DND-41 (cell line): ENCODE data around the gene FBXO46.
A peak's percentile ranks its signal among the peaks of the same experiment; 100 is the strongest.

ENCODE experiments used
- ATAC-seq: fragments of 200-7000 bp; cut with Tn5 transposase; 3 replicates; pipeline ENCODE4 v1.9.1; 2021; ENCODE audit warnings: low read depth; ENCODE audit not compliant: insufficient read depth
- DNase-seq: peaks from one replicate; pipeline ENCODE4 v3.0.0-alpha.2; 2020
- H2AFZ ChIP-seq: 2 replicates; pipeline ENCODE4 v1.6.0; 2012; ENCODE audit warnings: low read depth, low read length
- H3K27ac ChIP-seq: 2 replicates; pipeline ENCODE4 v1.5.1; 2012; ENCODE audit warnings: low read length, inconsistent platforms
- H3K27me3 ChIP-seq: fragments of 200-600 bp; sonication (generic); 2 replicates; pipeline ENCODE4 v1.6.0; 2012; ENCODE audit warnings: low read length, mild to moderate bottlenecking, inconsistent platforms; ENCODE audit not compliant: insufficient read depth, poor library complexity
- H3K36me3 ChIP-seq: 2 replicates; pipeline ENCODE4 v1.5.1; 2012; ENCODE audit warnings: low read length, inconsistent platforms; ENCODE audit not compliant: insufficient read depth
- H3K4me1 ChIP-seq: 2 replicates; pipeline ENCODE4 v1.5.1; 2012; ENCODE audit warnings: mild to moderate bottlenecking, low read length; ENCODE audit not compliant: insufficient read depth
- H3K4me2 ChIP-seq: 2 replicates; pipeline ENCODE4 v1.6.0; 2012; ENCODE audit warnings: mild to moderate bottlenecking, moderate library complexity, low read length, inconsistent platforms; ENCODE audit not compliant: insufficient read depth
- H3K4me3 ChIP-seq, 2 experiments: fragments of 200-600 bp in 1 of 2; shearing (Covaris generic) in 1 of 2; 2 replicates each; pipeline ENCODE4 v1.5.1; 2012 to 2016; ENCODE audit warnings: inconsistent platforms in 2 of 2, low read length in 2 of 2, mild to moderate bottlenecking in 2 of 2, low read depth in 1 of 2, moderate library complexity in 1 of 2
- H3K79me2 ChIP-seq: 2 replicates; pipeline ENCODE4 v1.6.0; 2012; ENCODE audit warnings: low read length, inconsistent platforms; ENCODE audit not compliant: insufficient read depth
- H3K9ac ChIP-seq: 2 replicates; pipeline ENCODE4 v1.6.0; 2012; ENCODE audit warnings: low read depth, mild to moderate bottlenecking, inconsistent platforms, low read length, moderate library complexity
- H3K9me3 ChIP-seq: 2 replicates; pipeline ENCODE4 v1.5.1; 2012; ENCODE audit warnings: low read length, moderate library complexity, mild to moderate bottlenecking, inconsistent platforms; ENCODE audit not compliant: insufficient read depth, severe bottlenecking
- H4K20me1 ChIP-seq: 2 replicates; pipeline ENCODE4 v1.6.0; 2012; ENCODE audit warnings: low read length; ENCODE audit not compliant: insufficient read depth
- CTCF ChIP-seq: IDR thresholded peaks from 2 replicates; pipeline ENCODE4 v1.5.1; 2012; ENCODE audit warnings: borderline replicate concordance, low read length, moderate library complexity, mild to moderate bottlenecking; ENCODE audit not compliant: poor library complexity, severe bottlenecking; ENCODE audit errors: extremely low read depth
- EZH2 ChIP-seq: IDR thresholded peaks from 3 replicates; pipeline ENCODE4 v1.6.1; 2012; ENCODE audit warnings: borderline replicate concordance, low read depth, mild to moderate bottlenecking, moderate library complexity, low read length, inconsistent platforms; ENCODE audit not compliant: severe bottlenecking

Gene FBXO46

DNA sequence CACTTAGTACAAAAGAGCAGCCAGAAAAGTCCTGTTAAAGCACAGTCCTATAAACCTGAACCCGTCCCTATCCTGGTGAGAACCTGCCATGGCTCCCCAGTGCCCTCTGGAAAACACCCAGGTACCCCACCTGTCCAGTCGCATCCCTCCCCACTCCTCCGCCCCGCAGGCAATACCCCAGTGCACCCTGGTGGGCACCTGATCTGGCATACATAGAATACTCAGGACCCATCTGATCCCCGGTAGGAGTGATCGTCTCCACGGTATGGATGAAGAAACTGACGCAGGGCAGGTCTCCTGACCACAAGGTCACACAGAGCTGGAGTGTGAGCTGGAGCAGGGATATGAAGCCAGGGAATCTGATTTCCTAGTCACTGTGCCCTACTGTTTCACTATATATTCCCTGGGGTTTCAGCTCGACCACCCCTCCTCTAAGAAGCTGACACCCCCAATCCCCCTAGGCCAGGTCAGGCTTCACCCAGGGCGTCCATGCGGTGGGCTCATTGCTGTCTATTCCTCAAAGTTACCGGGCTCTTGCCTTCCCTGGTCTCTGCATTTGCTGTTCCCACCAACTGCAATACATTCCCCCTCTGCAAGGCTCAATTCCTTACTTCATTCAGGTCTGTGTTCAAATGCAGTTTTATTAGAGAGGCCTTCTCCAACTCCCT lies 12.6 kb downstream of the FBXO46 start:
- DNase-seq = no peak
- peak overlapping the region; percentile 71 for H3K9ac ChIP-seq
- peaks cover 89% of the 10 kb centered on the region for H3K79me2 ChIP-seq
- H3K27me3 ChIP-seq = no peaks in the 10 kb centered on the region
- peak overlapping the region; percentile 59 for H2AFZ ChIP-seq
- peaks cover 27% of the 10 kb centered on the region for H3K36me3 ChIP-seq
- peaks cover 8% of the 10 kb centered on the region; the same call in 1 of the 2 replicates for H4K20me1 ChIP-seq
- H3K9me3 ChIP-seq = no peaks in the 10 kb centered on the region
- TF ChIP-seq EZH2 (no peak), CTCF (no peak)
- H3K4me2 ChIP-seq = peak overlapping the region; percentile 84
- H3K27ac ChIP-seq = peak overlapping the region; percentile 91
- no peak for ATAC-seq
- peak overlapping the region; percentile 35 to 63; a peak in 3 of 4 replicates for H3K4me3 ChIP-seq
- H3K4me1 ChIP-seq = peaks cover 19% of the 10 kb centered on the region

GRCh38 chr19:45717131-45717982 lies 13.3 kb downstream of the FBXO46 start:
- H3K9ac ChIP-seq = peak overlapping the region; percentile 71
- ATAC-seq = peak; percentile 98
- H3K27ac ChIP-seq = peak overlapping the region; percentile 91
- DNase-seq = peak; percentile 100
- H3K79me2 ChIP-seq = peaks cover 89% of the 10 kb centered on the region
- no peaks in the 10 kb centered on the region for H3K27me3 ChIP-seq
- H3K4me3 ChIP-seq = peak overlapping the region; percentile 35 to 63; a peak in 3 of 4 replicates
- TF ChIP-seq CTCF = peak; percentile 41
- TF ChIP-seq EZH2 = no peak
- H3K9me3 ChIP-seq = no peaks in the 10 kb centered on the region
- H3K36me3 ChIP-seq = peaks cover 29% of the 10 kb centered on the region
- H3K4me1 ChIP-seq = peaks cover 19% of the 10 kb centered on the region
- peak overlapping the region; percentile 84 for H3K4me2 ChIP-seq
- H2AFZ ChIP-seq = peak overlapping the region; percentile 59
- H4K20me1 ChIP-seq = peaks cover 16% of the 10 kb centered on the region; the same call in 1 of the 2 replicates

GRCh38 chr19:45716359-45717130 lies 14.2 kb downstream of the FBXO46 start:
- peak; percentile 30 for DNase-seq
- Histone ChIP-seq H3K9ac (peak overlapping the region; percentile 63), H3K4me3 (peak overlapping the region; percentile 30 to 63; a peak in 3 of 4 replicates), H3K27ac (peak overlapping the region; percentile 78), H4K20me1 (peaks cover 19% of the 10 kb centered on the region), H3K4me1 (peaks cover 19% of the 10 kb centered on the region), H3K36me3 (peaks cover 31% of the 10 kb centered on the region), H3K79me2 (peaks cover 90% of the 10 kb centered on the region), H3K4me2 (peak overlapping the region; percentile 84), H2AFZ (peak overlapping the region; percentile 52), H3K9me3 (no peaks in the 10 kb centered on the region), H3K27me3 (no peaks in the 10 kb centered on the region)
- ATAC-seq = no peak
- TF ChIP-seq CTCF (no peak), EZH2 (no peak)
